H1 (cell line): ENCODE data around the gene BIRC5. TPM values are rescaled to one million over a fixed set of nuclear protein-coding genes. Genes with fewer than 3 reads are reported as not detected.

Experiments
- BRCA1 ChIP-seq: IDR thresholded peaks from 2 replicates; pipeline ENCODE4 v1.6.1; 2012; ENCODE audit warnings: low read depth, low read length, improper control_type of control experiment
- EZH2 ChIP-seq: fragments of 200-600 bp; sonication (generic); IDR thresholded peaks from 2 replicates; pipeline ENCODE4 v1.7.1; 2012; ENCODE audit warnings: low read depth, mild to moderate bottlenecking, moderate library complexity, low read length, inconsistent platforms; ENCODE audit not compliant: severe bottlenecking
- FOSL1 ChIP-seq: IDR thresholded peaks from 2 replicates; pipeline ENCODE4 v1.6.1; 2011; ENCODE audit warnings: mild to moderate bottlenecking, low read depth, low read length, moderate library complexity; ENCODE audit not compliant: insufficient read depth
- GABPA ChIP-seq: IDR thresholded peaks from 2 replicates; pipeline ENCODE4 v1.6.1; 2011; ENCODE audit warnings: mild to moderate bottlenecking, low read length, moderate library complexity, borderline replicate concordance; ENCODE audit not compliant: insufficient read depth
- KDM4A ChIP-seq: IDR thresholded peaks from one replicate; pipeline ENCODE4 v1.7.1; 2012; ENCODE audit warnings: low read depth, mild to moderate bottlenecking, moderate library complexity, low read length, inconsistent platforms; ENCODE audit not compliant: severe bottlenecking
- POLR2A ChIP-seq, 2 experiments: IDR thresholded peaks; 1 replicate in 1 of 2; 2 replicates in 1 of 2; pipeline ENCODE4 v1.6.1; 2011; ENCODE audit warnings: low read depth in 2 of 2, low read length in 2 of 2, mild to moderate bottlenecking in 2 of 2; ENCODE audit errors: control extremely low read depth in 1 of 2
- RAD21 ChIP-seq, 2 experiments: IDR thresholded peaks in 1 of 2; conservative IDR thresholded peaks in 1 of 2; 2 replicates each; pipeline ENCODE4 v1.6.1; 2011; ENCODE audit warnings: low read depth in 2 of 2, low read length in 2 of 2, improper control_type of control experiment in 1 of 2, inconsistent platforms in 1 of 2, mild to moderate bottlenecking in 1 of 2, moderate library complexity in 1 of 2
- SP1 ChIP-seq: IDR thresholded peaks from 2 replicates; pipeline ENCODE4 v1.6.1; 2011; ENCODE audit warnings: low read depth, low read length
- TAF1 ChIP-seq: IDR thresholded peaks from 2 replicates; pipeline ENCODE4 v1.6.1; 2011; ENCODE audit warnings: mild to moderate bottlenecking, low read depth, low read length
- TEAD4 ChIP-seq: IDR thresholded peaks from 2 replicates; pipeline ENCODE4 v1.6.1; 2012; ENCODE audit warnings: low read depth, low read length, inconsistent platforms, mixed read lengths
- polyA plus RNA-seq, 7 experiments: library from polyadenylated mRNA; depleted of rRNA in 3 of 7; stranded (reverse) in 5 of 7; unstranded in 2 of 7; fragments of >200 nt in 5 of 7; fragments of 200-250 nt in 2 of 7; gene quantifications; 1 replicate in 5 of 7; 2 replicates in 1 of 7; 4 replicates in 1 of 7; pipeline versions ENCODE4 v1.2.1 to v1.2.3, GENCODE V29; 2011 to 2013; ENCODE audit warnings: missing spikeins in 2 of 7, mixed read lengths in 2 of 7
- total RNA-seq: library from RNA; stranded (reverse); fragmentation: NEBNext Ultra II Directional; extraction: Animal tissue kit (Norgen Biotek cat#: 25700); gene quantifications from 2 replicates; pipeline ENCODE4 v1.2.1, GENCODE V29; 2021
- TF ChIP-seq, protein P1 (sequence below), 3 experiments: IDR thresholded peaks; 1 replicate in 2 of 3; 2 replicates in 1 of 3; pipeline versions ENCODE4 v1.5.1 to v1.6.1; 2011; ENCODE audit warnings: low read length in 3 of 3, mild to moderate bottlenecking in 3 of 3, inconsistent platforms in 2 of 3, low read depth in 1 of 3, moderate library complexity in 1 of 3; ENCODE audit not compliant: insufficient read depth in 1 of 3; ENCODE audit errors: control extremely low read depth in 1 of 3
- TF ChIP-seq, protein P2 (sequence below): IDR thresholded peaks from 2 replicates; pipeline ENCODE4 v1.6.1; 2011; ENCODE audit warnings: low read depth, mild to moderate bottlenecking, low read length; ENCODE audit not compliant: insufficient read depth

The BIRC5 gene
- total and polyA plus RNA-seq, 2 of the 8 experiments (the other 6 are each of a cell fraction or from before 2014, with no cell fraction given) = 42.2 to 108 TPM

DNA sequence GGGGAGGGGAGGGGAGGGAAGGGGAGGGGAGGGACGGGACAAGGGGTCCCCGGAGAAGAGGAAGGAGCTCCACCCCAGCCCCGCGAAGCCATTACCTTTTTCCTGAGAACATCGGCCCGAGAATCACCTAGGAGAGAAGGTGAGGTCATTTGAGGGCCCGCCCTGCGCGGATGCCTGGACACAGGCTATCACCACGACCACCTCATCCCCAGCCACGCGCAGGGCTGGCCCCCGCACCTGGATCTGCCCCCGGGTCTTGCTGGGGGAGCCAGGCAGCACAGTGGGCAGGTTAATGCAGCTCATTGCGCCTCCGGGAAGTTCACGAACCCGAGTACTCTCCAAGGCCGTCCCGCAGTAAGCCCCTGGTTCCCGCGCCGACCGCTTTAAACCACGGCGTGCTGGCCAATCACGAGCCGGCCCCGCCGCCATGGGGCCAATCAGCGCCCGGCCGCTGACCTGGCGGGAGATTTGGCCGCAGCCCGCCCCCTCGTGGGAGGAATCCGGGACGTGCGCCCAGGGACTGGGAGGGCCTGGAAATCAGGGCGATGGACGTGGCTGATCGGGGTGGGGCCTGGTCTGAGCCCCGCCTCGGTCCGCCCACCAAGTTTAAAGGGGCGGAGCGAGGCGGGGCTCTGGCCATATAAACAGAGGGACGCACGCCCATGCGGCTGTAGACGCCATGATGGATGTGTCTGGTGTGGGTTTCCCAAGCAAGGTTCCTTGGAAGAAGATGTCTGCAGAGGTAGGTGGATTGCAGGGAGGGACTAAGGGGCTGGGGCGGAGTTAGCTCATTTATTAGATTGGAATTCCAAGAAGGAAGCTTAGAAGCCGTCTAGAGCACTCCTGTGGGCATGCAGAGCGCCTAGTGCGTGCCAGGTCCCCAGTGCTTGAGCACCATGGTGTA, 27.1 kb upstream of the BIRC5 start, which contains the start of the genes AFMID and TK1 (continued):
- TF ChIP-seq EZH2 = no peak
- peak; percentile 100 for TF ChIP-seq TEAD4
- peak; percentile 98 for TF ChIP-seq POLR2A (IDR thresholded peaks at IDR 0.05; ENCODE audit: control extremely low read depth in 1 of 2, low read depth in 2 of 2, low read length in 2 of 2)
- TF ChIP-seq FOSL1 = no peak
- no peak for TF ChIP-seq BRCA1
- peak; percentile 45 for TF ChIP-seq KDM4A
- TF ChIP-seq RAD21 (IDR thresholded peaks at IDR 0.05 in 1 of 2, conservative IDR thresholded peaks at IDR 0.05 in 1 of 2; ENCODE audit: low read depth in 2 of 2, low read length in 2 of 2) = peak; percentile 2 to 27; a peak in 1 of 4 replicates
- TF ChIP-seq, protein P1, sequence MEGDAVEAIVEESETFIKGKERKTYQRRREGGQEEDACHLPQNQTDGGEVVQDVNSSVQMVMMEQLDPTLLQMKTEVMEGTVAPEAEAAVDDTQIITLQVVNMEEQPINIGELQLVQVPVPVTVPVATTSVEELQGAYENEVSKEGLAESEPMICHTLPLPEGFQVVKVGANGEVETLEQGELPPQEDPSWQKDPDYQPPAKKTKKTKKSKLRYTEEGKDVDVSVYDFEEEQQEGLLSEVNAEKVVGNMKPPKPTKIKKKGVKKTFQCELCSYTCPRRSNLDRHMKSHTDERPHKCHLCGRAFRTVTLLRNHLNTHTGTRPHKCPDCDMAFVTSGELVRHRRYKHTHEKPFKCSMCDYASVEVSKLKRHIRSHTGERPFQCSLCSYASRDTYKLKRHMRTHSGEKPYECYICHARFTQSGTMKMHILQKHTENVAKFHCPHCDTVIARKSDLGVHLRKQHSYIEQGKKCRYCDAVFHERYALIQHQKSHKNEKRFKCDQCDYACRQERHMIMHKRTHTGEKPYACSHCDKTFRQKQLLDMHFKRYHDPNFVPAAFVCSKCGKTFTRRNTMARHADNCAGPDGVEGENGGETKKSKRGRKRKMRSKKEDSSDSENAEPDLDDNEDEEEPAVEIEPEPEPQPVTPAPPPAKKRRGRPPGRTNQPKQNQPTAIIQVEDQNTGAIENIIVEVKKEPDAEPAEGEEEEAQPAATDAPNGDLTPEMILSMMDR (IDR thresholded peaks at IDR 0.05; ENCODE audit: control extremely low read depth in 1 of 3, insufficient read depth in 1 of 3, low read depth in 1 of 3, low read length in 3 of 3) = peak; percentile 72 to 82 (median 80)
- no peak for TF ChIP-seq GABPA
- TF ChIP-seq SP1 = peak; percentile 85; the same call in 1 of the 2 replicates
- TF ChIP-seq TAF1 = peak; percentile 98
- TF ChIP-seq, protein P2, sequence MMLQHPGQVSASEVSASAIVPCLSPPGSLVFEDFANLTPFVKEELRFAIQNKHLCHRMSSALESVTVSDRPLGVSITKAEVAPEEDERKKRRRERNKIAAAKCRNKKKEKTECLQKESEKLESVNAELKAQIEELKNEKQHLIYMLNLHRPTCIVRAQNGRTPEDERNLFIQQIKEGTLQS = peak; percentile 20; the same call in 1 of the 2 replicates
